GM12878 (cell line): Measurements from ENCODE around the gene ALB. TPM values are rescaled to one million over a fixed set of nuclear protein-coding genes. Genes with fewer than 3 reads are reported as not detected.

Source experiments
- ATAC-seq: fragments of 200-7000 bp; cut with Tn5 transposase; 3 replicates; pipeline ENCODE4 v1.9.1; 2020; ENCODE audit warnings: mild to moderate bottlenecking, moderate library complexity
- BruUV-seq: library from RNA; stranded (reverse); fragments of 400-500 nt; replicated peaks from 2 replicates; lab custom pipeline; 2021; lab: Mats Ljungman, UMichigan
- CTCF ChIA-PET: fragments of 300-600 bp; sonication (Branson Sonifier 250); formaldehyde crosslinking; extraction: SDS; loops from one replicate; lab custom pipeline; 2021; ENCODE audit warnings: inconsistent platforms; lab: Yijun Ruan, JAX
- POLR2A ChIA-PET: fragments of 350-600 bp; formaldehyde crosslinking; extraction: SDS; loops from one replicate; lab custom pipeline; 2021; ENCODE audit warnings: inconsistent platforms; lab: Charles Lee
- RAD21 ChIA-PET: fragments of 300-600 bp; sonication (Branson Sonifier 250); formaldehyde crosslinking; loops from one replicate; lab custom pipeline; 2023; ENCODE audit warnings: antibody characterized with exemption; ENCODE audit not compliant: unreplicated experiment; lab: Charles Lee
- SMC1A ChIA-PET: fragments of 300-600 bp; sonication (Branson Sonifier 250); formaldehyde crosslinking; loops from one replicate; lab custom pipeline; 2023; ENCODE audit not compliant: unreplicated experiment, uncharacterized antibody; lab: Charles Lee
- DNase-seq: peaks from one replicate; pipeline ENCODE4 v3.0.0-alpha.2; 2011; ENCODE audit warnings: low read depth, low spot score
- FAIRE-seq: peaks from 3 replicates; lab custom pipeline; 2011; peaks lifted over from hg19 to GRCh38; lab: Jason Lieb, UNC
- H2AFZ ChIP-seq: 2 replicates; pipeline ENCODE4 v1.6.0; 2011; ENCODE audit warnings: low read depth, low read length, control low read depth; ENCODE audit not compliant: control insufficient read depth
- H3K27ac ChIP-seq: 2 replicates; pipeline ENCODE4 v1.5.1; 2011; ENCODE audit warnings: control low read depth; ENCODE audit not compliant: control insufficient read depth, insufficient read depth
- H3K27me3 ChIP-seq, 2 experiments: replicated peaks in 1 of 2; 2 replicates each; pipeline versions ENCODE4 v1.6.0 to v1.6.1; 2011; ENCODE audit warnings: low read length in 1 of 2; ENCODE audit not compliant: control insufficient read depth in 2 of 2, insufficient read depth in 2 of 2
- H3K36me3 ChIP-seq, 2 experiments: 2 replicates each; pipeline ENCODE4 v1.5.1; 2011; ENCODE audit warnings: low read length in 1 of 2; ENCODE audit not compliant: control insufficient read depth in 2 of 2, insufficient read depth in 2 of 2
- H3K4me1 ChIP-seq: 2 replicates; pipeline ENCODE4 v1.6.1; 2011; ENCODE audit warnings: mild to moderate bottlenecking, low read length, moderate library complexity, mixed read lengths; ENCODE audit not compliant: control insufficient read depth, insufficient read depth
- H3K4me2 ChIP-seq: 2 replicates; pipeline ENCODE4 v1.6.0; 2011; ENCODE audit warnings: control low read depth; ENCODE audit not compliant: control insufficient read depth, insufficient read depth
- H3K4me3 ChIP-seq: fragments of 200-600 bp; sonication (generic); 2 replicates; pipeline ENCODE4 v1.5.1; 2016
- H3K79me2 ChIP-seq: 2 replicates; pipeline ENCODE4 v1.6.0; 2011; ENCODE audit warnings: low read length; ENCODE audit not compliant: control insufficient read depth, insufficient read depth
- H3K9ac ChIP-seq: 2 replicates; pipeline ENCODE4 v1.8.0; 2011; ENCODE audit warnings: low read length, control low read depth, mixed read lengths; ENCODE audit not compliant: control insufficient read depth, insufficient read depth
- H3K9me3 ChIP-seq: replicated peaks from 3 replicates; pipeline ENCODE4 v1.5.1; 2011; ENCODE audit warnings: mild to moderate bottlenecking, low read length; ENCODE audit not compliant: control insufficient read depth, insufficient read depth
- H4K20me1 ChIP-seq: 2 replicates; pipeline ENCODE4 v1.6.0; 2011; ENCODE audit not compliant: control insufficient read depth, insufficient read depth
- BACH1 ChIP-seq: fragments of 450-650 bp; IDR thresholded peaks from 2 replicates; pipeline ENCODE4 v1.6.1; 2017; ENCODE audit warnings: mild to moderate bottlenecking, borderline replicate concordance
- CREB1 ChIP-seq: IDR thresholded peaks from 2 replicates; pipeline ENCODE4 v1.6.1; 2012; ENCODE audit warnings: low read depth, mild to moderate bottlenecking, inconsistent platforms
- GABPA ChIP-seq: IDR thresholded peaks from 2 replicates; pipeline ENCODE4 v1.6.1; 2014; ENCODE audit warnings: antibody characterized with exemption, low read depth, mild to moderate bottlenecking, inconsistent platforms
- NR2C1 ChIP-seq: fragments of 450-650 bp; IDR thresholded peaks from 2 replicates; pipeline ENCODE4 v1.6.1; 2017; ENCODE audit warnings: antibody characterized with exemption, mild to moderate bottlenecking, moderate library complexity
- NR2F1 ChIP-seq: fragments of 450-650 bp; conservative IDR thresholded peaks from 2 replicates; pipeline ENCODE4 v1.6.1; 2017; ENCODE audit warnings: mild to moderate bottlenecking
- SP1 ChIP-seq: IDR thresholded peaks from one replicate; pipeline ENCODE4 v1.6.1; 2011; ENCODE audit warnings: low read depth, low read length
- SRF ChIP-seq, 2 experiments: IDR thresholded peaks; 2 replicates each; pipeline ENCODE4 v1.6.1; 2011; ENCODE audit warnings: low read depth in 2 of 2, low read length in 2 of 2, mild to moderate bottlenecking in 1 of 2, moderate library complexity in 1 of 2
- SUPT20H ChIP-seq: IDR thresholded peaks from 2 replicates; pipeline ENCODE4 v1.6.1; 2011; ENCODE audit warnings: low read depth, mild to moderate bottlenecking, low read length, moderate library complexity, borderline replicate concordance; ENCODE audit not compliant: control insufficient read depth
- USF2 ChIP-seq: IDR thresholded peaks from 2 replicates; pipeline ENCODE4 v1.6.1; 2011; ENCODE audit warnings: low read depth, low read length, improper control_type of control experiment, borderline replicate concordance
- YY1 ChIP-seq: IDR thresholded peaks from 2 replicates; pipeline ENCODE4 v1.6.1; 2011; ENCODE audit warnings: low read depth, mild to moderate bottlenecking, low read length
- ZNF384 ChIP-seq: IDR thresholded peaks from 2 replicates; pipeline ENCODE4 v1.6.1; 2012; ENCODE audit warnings: low read depth, mild to moderate bottlenecking, low read length, improper control_type of control experiment, borderline replicate concordance
- WGBS: methylation state at CpG from one replicate; pipeline ENCODE4 v1.1.6; 2016; ENCODE audit warnings: low lambda C conversion rate; ENCODE audit not compliant: insufficient replicate concordance, insufficient coverage; ENCODE audit errors: missing lambda C conversion rate; 5-methylcytosine and 5-hydroxymethylcytosine counted together
- in situ Hi-C: fragments of 300-500 bp; cut with MboI; formaldehyde crosslinking; loops from 9 replicates; pipeline ENCODE4 v1.14.3; 2018; ENCODE audit warnings: mixed read lengths
- intact Hi-C: fragments of 100-400 bp; cut with micrococcal nuclease; formaldehyde crosslinking; loops from one replicate; pipeline ENCODE4 v1.14.2; 2022; ENCODE audit not compliant: unreplicated experiment
- polyA plus RNA-seq, 11 experiments: library from polyadenylated mRNA; depleted of rRNA in 4 of 11; unstranded in 6 of 11; stranded (reverse) in 5 of 11; fragments of >200 nt; fragmentation: Nextera tagmentation in 4 of 11; fragmentation: Illumina TruSeq in 1 of 11; extraction: Ambion mirVana in 4 of 11; extraction: Trizol in 1 of 11; gene quantifications; 1 replicate in 1 of 11; 2 replicates in 10 of 11; pipeline versions ENCODE4 v1.2.1 to v1.2.3, GENCODE V29; 2011 to 2016; ENCODE audit warnings: inconsistent platforms in 2 of 11, missing spikeins in 2 of 11, low read depth in 1 of 11
- total RNA-seq, 4 experiments: library from RNA; depleted of rRNA in 3 of 4; stranded (reverse); fragments of >200 nt in 3 of 4; fragmentation: Illumina TruSeq in 1 of 4; extraction: Trizol in 1 of 4; gene quantifications; 2 replicates each; pipeline versions ENCODE4 v1.2.1 to v1.2.3, GENCODE V29; 2013 to 2021

The ALB gene
- total and polyA plus RNA-seq, 10 of the 15 experiments (the other 5 are each of a cell fraction or from before 2014, with no cell fraction given): 0.05 to 29.0 TPM; not detected in 8

- H3K27ac ChIP-seq: no peak overlapping the region
- DNase-seq (no peak), FAIRE-seq (no peak), ATAC-seq (no peak)
- H2AFZ ChIP-seq: no peak overlapping the region
- POLR2A ChIA-PET: interaction anchor here (0.6 kb wide), 1 partner anchor 963 kb away, joined by 3 read pairs; no protein-coding TSS in a partner anchor
- no peaks in the 10 kb centered on the region for H3K4me1 ChIP-seq
- no peak overlapping the region for H3K4me3 ChIP-seq
- TF ChIP-seq GABPA (no peak), BACH1 (no peak), NR2F1 (no peak), YY1 (no peak), NR2C1 (no peak), SUPT20H (no peak), CREB1 (no peak), SRF (IDR thresholded peaks at IDR 0.05; ENCODE audit: low read depth in 2 of 2, low read length in 2 of 2) (no peak), ZNF384 (no peak), SP1 (no peak), USF2 (no peak)
- no TSS peak for BruUV-seq
- RAD21 ChIA-PET: no interaction called here
- WGBS: 3% methylated on average over 2 of the region's 2 CpGs
- CTCF ChIA-PET: no interaction called here
- in situ Hi-C loops (no loop called here), intact Hi-C loops (no loop called here)
- no peak overlapping the region for H3K9ac ChIP-seq
- no peak overlapping the region for H3K4me2 ChIP-seq
- SMC1A ChIA-PET: no interaction called here
- H3K9me3 ChIP-seq: no peaks in the 10 kb centered on the region
- H3K27me3 ChIP-seq: no peaks in the 10 kb centered on the region
- H4K20me1 ChIP-seq: no peaks in the 10 kb centered on the region
- no peaks in the 10 kb centered on the region for H3K79me2 ChIP-seq
- H3K36me3 ChIP-seq: no peaks in the 10 kb centered on the region
These were observed 2.7 kb upstream of the ALB start for GRCh38 chr4:73401412-73401811.
